Liver (tissue), 3 donors: ENCODE measurements around the gene XPR1.

Source experiments
- CTCF ChIP-seq: fragments of 150-350 bp; IDR thresholded peaks from 2 replicates; pipeline ENCODE4 v1.5.1; 2017; ENCODE audit warnings: improper control_type of control experiment, low read depth, low read length; ENCODE audit not compliant: missing input control
- FOXA1 ChIP-seq: IDR thresholded peaks from 2 replicates; pipeline ENCODE4 v1.6.1; 2016; ENCODE audit warnings: antibody characterized with exemption
- MAX ChIP-seq: IDR thresholded peaks from 2 replicates; pipeline ENCODE4 v1.6.1; 2016; ENCODE audit warnings: antibody characterized with exemption
- NR2F2 ChIP-seq: IDR thresholded peaks from 2 replicates; pipeline ENCODE4 v1.6.1; 2016; ENCODE audit warnings: antibody characterized with exemption
- REST ChIP-seq: IDR thresholded peaks from 2 replicates; pipeline ENCODE4 v1.6.1; 2016; ENCODE audit warnings: antibody characterized with exemption, mild to moderate bottlenecking
- ZBTB33 ChIP-seq: IDR thresholded peaks from 2 replicates; pipeline ENCODE4 v1.6.1; 2016; ENCODE audit warnings: antibody characterized with exemption
- donor health status: healthy.
- donor health status: healthy.

GRCh38 chr1:180636138-180636537, 4.3 kb downstream of the XPR1 start:
- TF ChIP-seq CTCF (no peak), FOXA1 (no peak), REST (no peak), ZBTB33 (no peak), MAX (no peak), NR2F2 (no peak)
